ENCODE measurements around the gene CDH8. TPM values are rescaled to one million over a fixed set of nuclear protein-coding genes. Genes with fewer than 3 reads are reported as not detected.
A peak's percentile ranks its signal among the peaks of the same experiment; 100 is the strongest.

CDH8 gene
- polyA plus RNA-seq, 1 of the 3 experiments (the other 2 are of a cell fraction), result 0.05 TPM

- no peak for DNase-seq
- no peaks in the 10 kb centered on the region for H3K79me2 ChIP-seq (ENCODE audit: insufficient read depth)
These were observed 22.2 kb upstream of the CDH8 start for GRCh38 chr16:62058412-62058811.

GRCh38 chr16:62051942-62052341 lies 15.7 kb upstream of the CDH8 start:
- Histone ChIP-seq H3K9ac (no peak overlapping the region), H3F3A (replicated peaks; ENCODE audit: insufficient read depth) (no peaks in the 10 kb centered on the region), H3K9me3 (no peaks in the 10 kb centered on the region), H3K9me2 (no peaks in the 10 kb centered on the region), H3K27ac (ENCODE audit: low read depth in 2 of 2, low read length in 1 of 2) (no peak overlapping the region), H3K36me3 (replicated peaks in 1 of 2; ENCODE audit: control insufficient read depth in 1 of 2, insufficient read depth in 2 of 2, low read length in 1 of 2) (no peaks in the 10 kb centered on the region), H3K27me3 (ENCODE audit: insufficient read depth) (no peaks in the 10 kb centered on the region), H2AFZ (ENCODE audit: low read depth) (no peak overlapping the region), H3K79me2 (ENCODE audit: insufficient read depth) (no peaks in the 10 kb centered on the region), H4K20me1 (ENCODE audit: insufficient read depth) (no peaks in the 10 kb centered on the region), H3K4me2 (no peak overlapping the region), H3K4me1 (ENCODE audit: control insufficient read depth in 1 of 2, insufficient read depth in 2 of 2, low read depth in 1 of 2, low read length in 1 of 2) (no peaks in the 10 kb centered on the region; a peak in 1 of 4 replicates), H3K4me3 (ENCODE audit: low read depth in 2 of 2, low read length in 1 of 2) (no peak overlapping the region)
- POLR2A ChIA-PET, result no interaction called here
- CTCF ChIA-PET, result interaction anchor here (2.0 kb wide), 1 partner anchor 10 kb away, joined by 13 read pairs; no protein-coding TSS in a partner anchor
- DNase-seq, result no peak
- 16% methylated on average over 4 of the region's 4 CpGs for WGBS (ENCODE audit: low lambda C conversion rate)
- TF ChIP-seq CHD2 (IDR thresholded peaks at IDR 0.05; ENCODE audit: low read length, partially characterized antibody) (no peak), GATA2 (CRISPR knock-in tag; IDR thresholded peaks at IDR 0.05) (peak; percentile 51; the same call in 1 of the 2 replicates)

More at GRCh38 chr16:62058412-62058811, 22.2 kb upstream of the CDH8 start:
- H3K36me3 ChIP-seq (replicated peaks in 1 of 2; ENCODE audit: control insufficient read depth in 1 of 2, insufficient read depth in 2 of 2, low read length in 1 of 2), result no peaks in the 10 kb centered on the region
- H3K4me3 ChIP-seq (ENCODE audit: low read depth in 2 of 2, low read length in 1 of 2), result no peak overlapping the region
- ChIA-PET CTCF (no interaction called here), POLR2A (no interaction called here)
- H3K9me3 ChIP-seq, result no peaks in the 10 kb centered on the region
- TF ChIP-seq RFX5 (IDR thresholded peaks at IDR 0.05; ENCODE audit: low read length) (no peak), EP300 (IDR thresholded peaks at IDR 0.05; ENCODE audit: borderline replicate concordance in 1 of 2, low read depth in 1 of 2, low read length in 1 of 2) (no peak), JUND (IDR thresholded peaks at IDR 0.05) (no peak), POLR2AphosphoS5 (IDR thresholded peaks at IDR 0.05; ENCODE audit: low read depth, low read length) (no peak), TAF1 (IDR thresholded peaks at IDR 0.05; ENCODE audit: borderline replicate concordance, low read depth, low read length) (no peak), MAX (IDR thresholded peaks at IDR 0.05; ENCODE audit: low read depth) (no peak), RAD21 (IDR thresholded peaks at IDR 0.05; ENCODE audit: low read length) (no peak), CTCF (IDR thresholded peaks at IDR 0.05) (no peak), MEF2A (IDR thresholded peaks at IDR 0.05; ENCODE audit: borderline replicate concordance, low read depth) (no peak)
- H4K20me1 ChIP-seq (ENCODE audit: insufficient read depth), result no peaks in the 10 kb centered on the region
- H3K4me1 ChIP-seq (ENCODE audit: control insufficient read depth in 1 of 2, insufficient read depth in 2 of 2, low read depth in 1 of 2, low read length in 1 of 2), result no peaks in the 10 kb centered on the region; a peak in 1 of 4 replicates
- H2AFZ ChIP-seq (ENCODE audit: low read depth), result no peak overlapping the region
- no peak overlapping the region for H3K27ac ChIP-seq (ENCODE audit: low read depth in 2 of 2, low read length in 1 of 2)
- H3F3A ChIP-seq (replicated peaks; ENCODE audit: insufficient read depth), result no peaks in the 10 kb centered on the region
- H3K27me3 ChIP-seq (ENCODE audit: insufficient read depth), result no peaks in the 10 kb centered on the region
- 33% methylated on average over 8 of the region's 8 CpGs for WGBS (ENCODE audit: low lambda C conversion rate)
- H3K9ac ChIP-seq, result no peak overlapping the region
- H3K4me2 ChIP-seq, result no peak overlapping the region
- no peaks in the 10 kb centered on the region for H3K9me2 ChIP-seq

- Histone ChIP-seq H3K36me3 (replicated peaks in 1 of 2; ENCODE audit: control insufficient read depth in 1 of 2, insufficient read depth in 2 of 2, low read length in 1 of 2) (no peaks in the 10 kb centered on the region), H3K27ac (ENCODE audit: low read depth in 2 of 2, low read length in 1 of 2) (no peak overlapping the region), H3K9ac (no peak overlapping the region), H3K4me3 (ENCODE audit: low read depth in 2 of 2, low read length in 1 of 2) (no peak overlapping the region), H2AFZ (ENCODE audit: low read depth) (no peak overlapping the region), H4K20me1 (ENCODE audit: insufficient read depth) (no peaks in the 10 kb centered on the region), H3K4me2 (no peak overlapping the region), H3F3A (replicated peaks; ENCODE audit: insufficient read depth) (no peaks in the 10 kb centered on the region), H3K4me1 (ENCODE audit: control insufficient read depth in 1 of 2, insufficient read depth in 2 of 2, low read depth in 1 of 2, low read length in 1 of 2) (no peaks in the 10 kb centered on the region; a peak in 1 of 4 replicates), H3K79me2 (ENCODE audit: insufficient read depth) (no peaks in the 10 kb centered on the region), H3K9me2 (no peaks in the 10 kb centered on the region), H3K27me3 (ENCODE audit: insufficient read depth) (no peaks in the 10 kb centered on the region), H3K9me3 (no peaks in the 10 kb centered on the region)
- 29% methylated on average over 3 of the region's 3 CpGs for WGBS (ENCODE audit: low lambda C conversion rate)
- no peak for TF ChIP-seq RCOR1 (IDR thresholded peaks at IDR 0.05; ENCODE audit: low read length)
- TF ChIP-seq EP300 (IDR thresholded peaks at IDR 0.05; ENCODE audit: borderline replicate concordance in 1 of 2, low read depth in 1 of 2, low read length in 1 of 2), result no peak
- TF ChIP-seq SMC3 (IDR thresholded peaks at IDR 0.05; ENCODE audit: low read depth, low read length), result no peak
- no peak for TF ChIP-seq IRF3 (IDR thresholded peaks at IDR 0.05; ENCODE audit: low read depth, low read length)
- TF ChIP-seq CHD2 (IDR thresholded peaks at IDR 0.05; ENCODE audit: low read length, partially characterized antibody), result no peak
- no peak for TF ChIP-seq TEAD4 (IDR thresholded peaks at IDR 0.05; ENCODE audit: borderline replicate concordance, insufficient read depth)
- TF ChIP-seq GATA2 (CRISPR knock-in tag; IDR thresholded peaks at IDR 0.05), result no peak
- no peak for TF ChIP-seq MAX (IDR thresholded peaks at IDR 0.05; ENCODE audit: low read depth)
- TF ChIP-seq ELF1 (IDR thresholded peaks at IDR 0.05), result no peak
- no peak for TF ChIP-seq TCF12 (IDR thresholded peaks at IDR 0.05)
- no peak for TF ChIP-seq YY1 (IDR thresholded peaks at IDR 0.05; ENCODE audit: low read depth)
- no peak for DNase-seq
- ChIA-PET CTCF (no interaction called here), POLR2A (no interaction called here)
These were observed 14.6 kb upstream of the CDH8 start for GRCh38 chr16:62050793-62051192.

Measured in SK-N-SH (cell line).